HG03108 (cell line): Measurements from ENCODE around the gene ATXN1.
A peak's percentile ranks its signal among the peaks of the same experiment; 100 is the strongest.
"Not testable (repeated sequence)": the region's sequence is repeated elsewhere in the genome, so short reads cannot be mapped to it uniquely, and the experiment has no call there.

Source experiments
- ATAC-seq: cut with Tn5 transposase; IDR thresholded peaks from one replicate; pipeline ENCODE4 v1.9.1; 2021; ENCODE audit warnings: moderate library complexity; ENCODE audit not compliant: unreplicated experiment

The ATXN1 gene

DNA sequence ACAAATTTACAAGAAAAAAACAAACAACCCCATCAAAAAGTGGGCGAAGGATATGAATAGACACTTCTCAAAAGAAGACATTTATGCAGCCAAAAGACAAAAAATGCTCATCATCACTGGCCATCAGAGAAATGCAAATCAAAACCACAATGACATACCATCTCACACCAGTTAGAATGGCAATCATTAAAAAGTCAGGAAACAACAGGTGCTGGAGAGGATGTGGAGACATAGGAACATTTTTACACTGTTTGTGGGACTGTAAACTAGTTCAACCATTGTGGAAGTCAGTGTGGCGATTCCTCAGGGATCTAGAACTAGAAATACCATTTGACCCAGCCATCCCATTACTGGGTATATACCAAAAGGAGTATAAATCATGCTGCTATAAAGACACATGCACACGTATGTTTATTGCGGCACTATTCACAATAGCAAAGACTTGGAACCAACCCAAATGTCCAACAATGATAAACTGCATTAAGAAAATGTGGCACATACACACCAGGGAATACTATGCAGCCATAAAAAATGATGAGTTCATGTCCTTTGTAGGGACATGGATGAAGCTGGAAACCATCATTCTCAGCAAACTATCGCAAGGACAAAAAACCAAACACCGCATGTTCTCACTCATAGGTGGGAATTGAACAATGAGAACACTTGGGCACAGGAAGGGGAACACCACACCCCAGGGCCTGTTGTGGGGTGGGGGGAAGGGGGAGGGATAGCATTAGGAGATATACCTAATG, 58.5 kb downstream of the ATXN1 start:
- not testable (repeated sequence) for ATAC-seq

DNA sequence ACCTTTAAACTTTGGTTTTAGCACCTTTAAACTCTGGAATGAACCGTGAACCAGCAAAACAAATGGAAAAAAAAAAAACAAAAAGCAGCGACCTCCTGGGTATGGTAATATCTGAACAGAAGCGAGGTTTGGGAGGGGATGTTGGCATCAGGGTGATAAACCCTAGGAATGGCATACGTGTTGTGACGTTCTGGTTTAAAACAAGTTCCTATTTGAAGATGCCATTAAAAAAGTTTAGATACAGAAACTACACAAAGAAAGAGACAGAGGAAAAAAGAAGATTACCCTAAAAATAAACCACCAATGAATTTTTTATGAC, 60.4 kb downstream of the ATXN1 start:
- ATAC-seq = no peak

DNA sequence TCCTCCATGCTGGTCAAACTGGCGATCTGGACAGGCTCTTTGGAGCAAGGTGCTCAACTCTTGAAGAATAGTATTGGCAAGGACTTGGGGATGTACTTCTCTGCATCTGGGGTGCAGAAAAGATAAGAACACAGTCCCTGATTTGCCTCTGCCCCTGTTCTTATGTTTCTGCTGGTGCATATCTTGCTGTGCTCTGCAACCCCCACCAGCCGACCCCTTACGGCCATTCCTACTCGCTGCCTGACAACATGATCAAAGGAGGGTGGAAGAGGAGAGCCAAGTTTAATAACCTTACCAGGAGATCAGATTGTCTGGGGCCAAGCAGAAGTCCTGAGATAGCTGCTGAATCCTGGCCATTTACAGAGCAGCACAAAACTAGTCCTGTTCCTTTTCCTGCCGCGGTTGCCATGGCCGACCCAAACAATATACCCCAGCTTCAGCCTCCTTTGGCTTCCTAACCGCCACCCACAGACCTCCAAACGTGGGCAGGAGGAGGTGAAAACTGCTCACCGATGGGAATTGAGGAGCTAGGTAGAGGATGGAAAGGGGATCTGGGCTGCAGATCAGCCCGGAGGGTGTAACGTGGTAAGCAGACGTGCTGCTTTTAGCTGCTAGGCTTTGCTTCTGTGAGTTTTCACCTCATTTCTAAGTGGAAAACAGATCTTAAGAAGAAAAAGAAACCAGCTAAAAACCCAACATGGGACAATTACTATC, 60.9 kb downstream of the ATXN1 start:
- ATAC-seq = no peak

DNA sequence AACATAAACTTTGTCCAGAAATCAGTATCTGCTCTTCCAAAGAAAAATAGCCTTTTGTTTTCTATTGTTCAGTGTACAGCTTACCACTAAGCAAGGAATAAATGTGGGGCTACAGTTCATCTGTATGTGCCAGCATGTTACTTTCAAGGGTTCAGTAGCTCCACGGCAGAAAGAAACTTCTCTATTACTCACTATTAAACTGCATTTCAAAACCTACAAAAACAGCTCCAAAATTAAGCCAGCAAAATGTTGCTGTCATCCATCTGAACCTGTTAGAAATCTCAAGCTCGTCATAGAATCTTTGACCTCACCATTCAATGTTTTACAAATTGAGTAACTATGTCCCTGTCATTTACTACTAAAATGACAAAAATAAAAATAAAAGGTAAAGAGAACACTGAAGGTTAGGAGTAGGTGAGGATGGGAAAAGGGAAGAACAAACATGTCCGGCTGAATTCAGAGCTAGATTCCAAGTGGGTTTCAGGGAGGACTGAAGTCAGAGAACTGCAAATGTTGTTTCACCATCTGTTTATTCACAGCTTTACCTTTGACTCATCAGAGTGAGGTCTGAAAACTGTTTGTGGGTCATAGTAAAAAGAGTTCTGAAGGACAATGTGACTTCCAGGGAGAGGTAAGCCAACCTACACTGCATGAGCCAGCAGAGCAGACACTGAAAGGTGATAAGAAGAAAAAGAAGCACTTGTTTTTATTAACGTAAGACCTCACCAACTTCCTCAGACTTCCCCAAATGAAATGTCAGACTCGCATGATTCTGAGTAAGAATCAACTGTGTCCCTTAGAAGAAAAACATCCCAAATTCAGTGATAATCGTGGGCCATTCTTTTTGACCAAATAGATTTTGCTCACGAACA, 62.0 kb downstream of the ATXN1 start:
- no peak for ATAC-seq

DNA sequence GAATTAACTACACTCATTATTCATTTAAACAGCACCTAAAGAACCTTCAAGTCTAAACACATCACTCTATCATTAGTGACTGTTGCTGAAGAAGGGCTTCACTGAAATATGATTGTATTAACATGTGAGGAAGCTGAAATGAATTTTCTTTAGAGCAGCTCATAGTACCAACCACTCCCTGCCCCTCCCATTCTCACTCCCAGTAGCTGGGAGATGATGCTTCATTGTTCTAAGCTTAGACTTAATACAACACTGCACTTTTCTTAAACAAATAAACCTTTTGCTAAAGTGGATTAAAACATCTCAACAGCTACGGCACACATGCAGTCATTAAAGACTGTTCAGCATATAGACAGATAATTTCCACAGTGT, 63.1 kb downstream of the ATXN1 start:
- ATAC-seq = no peak

DNA sequence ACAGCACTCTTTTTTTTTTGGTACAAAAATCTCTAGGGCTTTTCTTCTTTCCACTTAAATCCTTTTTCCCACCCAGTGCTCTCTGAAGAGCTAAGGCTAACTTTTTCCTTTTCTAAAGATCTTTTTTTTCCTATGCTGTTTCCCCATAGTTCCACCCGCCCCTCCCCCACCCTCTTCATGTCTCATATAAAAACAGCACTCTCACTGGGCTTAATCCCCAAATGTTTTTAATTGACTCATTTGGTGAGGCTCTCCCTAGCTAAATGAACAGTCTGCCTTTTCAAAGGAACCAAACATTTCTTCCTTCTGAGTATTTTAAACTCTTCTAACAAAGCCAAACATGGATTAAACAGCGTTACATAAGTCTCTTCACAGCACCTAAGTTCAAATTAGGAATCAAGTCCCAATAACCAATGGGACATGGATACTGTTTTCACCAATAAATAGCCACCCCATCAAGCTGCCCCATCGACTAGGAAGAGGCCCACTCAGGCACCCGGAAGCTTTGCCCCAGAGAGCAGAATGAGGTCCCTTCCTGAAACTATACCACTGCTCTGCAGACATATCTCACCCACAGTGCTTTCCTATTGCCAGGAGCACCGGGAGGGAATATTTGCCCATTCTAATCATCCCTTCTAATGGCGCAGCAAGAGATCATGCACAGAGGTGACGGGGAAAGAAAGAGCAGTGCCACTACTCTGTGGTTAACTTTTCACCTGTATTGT, 63.7 kb downstream of the ATXN1 start:
- ATAC-seq = no peak

DNA sequence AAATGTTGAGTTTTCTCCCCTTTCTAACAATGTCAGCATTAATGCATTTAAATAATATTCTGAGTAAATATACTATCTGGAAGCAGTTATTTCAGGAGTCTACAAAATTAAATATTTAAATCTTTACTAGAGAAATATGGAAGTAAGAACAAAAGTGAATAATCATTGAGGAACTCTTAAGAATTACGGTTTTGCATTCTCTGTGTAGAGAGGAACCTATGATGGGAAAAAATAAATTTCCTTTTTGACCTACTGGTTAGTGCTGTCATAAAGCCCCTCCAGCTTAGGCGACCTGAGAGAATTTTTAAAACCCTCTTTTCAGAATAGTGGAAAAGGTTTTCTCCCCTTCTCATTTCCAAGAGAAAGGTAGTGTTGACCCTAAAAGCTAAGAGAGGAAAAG, 64.8 kb downstream of the ATXN1 start:
- no peak for ATAC-seq

DNA sequence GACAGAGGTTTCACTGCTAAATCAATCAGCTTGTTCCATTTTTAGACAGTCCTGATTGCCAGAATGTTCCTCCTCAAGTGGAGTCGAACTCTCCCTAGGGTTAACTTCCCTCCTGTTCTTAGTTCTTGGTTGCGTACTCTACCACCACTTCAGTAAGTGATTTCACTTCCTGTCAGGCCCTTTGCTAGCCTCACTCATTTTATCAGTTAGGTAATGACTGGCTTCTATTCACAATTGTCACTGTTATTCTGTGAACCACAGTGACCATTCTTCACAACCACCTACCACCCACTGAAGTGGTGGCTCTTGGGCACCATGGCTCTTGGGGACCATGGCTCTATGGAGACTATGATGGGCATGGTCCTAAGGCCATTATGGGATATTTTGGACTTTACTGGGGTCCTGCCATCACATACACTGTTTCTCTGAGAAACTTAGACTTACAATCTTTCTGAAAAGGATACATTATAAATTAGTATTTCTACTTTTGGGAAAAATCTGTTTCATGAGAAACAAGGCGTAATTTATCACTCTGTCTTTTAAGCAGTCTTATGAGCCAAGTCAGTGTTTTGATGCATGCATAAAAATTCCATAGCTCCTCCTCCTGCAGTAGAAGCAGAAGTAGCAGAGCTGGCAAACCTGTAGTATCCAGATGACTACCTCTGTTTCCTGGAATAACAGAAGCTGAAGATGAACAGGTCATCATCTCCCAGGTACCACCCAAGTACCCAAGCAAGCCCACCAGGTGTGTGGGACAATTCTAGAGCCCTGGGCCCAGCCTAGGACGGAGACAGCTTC, 66.3 kb downstream of the ATXN1 start:
- peak; percentile 42 for ATAC-seq

DNA sequence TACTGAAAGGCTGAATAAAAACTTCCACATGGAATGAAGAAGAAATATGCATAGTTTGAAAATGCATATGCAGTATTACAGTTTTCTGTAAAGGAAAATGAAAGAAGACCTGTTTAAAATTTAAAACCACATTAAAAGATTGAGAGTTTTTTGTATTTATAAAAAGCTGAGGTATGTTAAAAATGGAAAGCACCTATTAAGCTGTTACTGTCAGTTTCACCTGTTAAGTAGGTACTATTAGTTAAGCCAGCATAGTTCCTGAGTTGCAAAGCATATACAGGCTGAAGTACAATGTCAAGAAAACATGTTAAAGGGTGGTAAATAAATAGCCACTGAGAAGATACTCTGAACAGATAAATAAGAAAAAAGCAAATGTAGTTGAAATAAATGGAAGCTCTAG, 69.9 kb downstream of the ATXN1 start:
- no peak for ATAC-seq

DNA sequence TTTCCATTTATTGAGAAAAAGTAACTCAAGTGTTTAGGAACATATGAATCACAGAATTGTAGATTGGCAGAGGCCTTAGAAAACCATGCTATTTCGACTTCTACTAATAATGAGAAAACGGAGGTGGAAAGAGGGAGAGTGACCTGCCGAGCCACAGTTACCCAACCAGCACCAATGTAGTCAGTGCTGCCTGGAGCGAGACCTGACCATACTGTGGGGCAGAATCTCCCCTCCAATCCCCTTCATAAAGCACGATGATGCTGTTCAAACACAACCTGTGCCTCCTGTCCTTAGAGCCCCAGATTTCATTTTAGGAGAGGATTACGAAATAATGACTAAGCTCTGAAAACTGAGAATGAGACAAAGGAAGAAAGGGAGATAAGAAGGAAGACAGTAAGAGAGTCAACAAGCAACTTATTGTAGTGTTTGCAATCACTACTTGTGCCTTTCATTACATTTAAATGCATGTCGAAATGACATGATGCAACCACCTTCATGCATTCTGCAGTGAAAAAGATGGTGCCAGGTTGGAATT, 70.6 kb downstream of the ATXN1 start:
- ATAC-seq = peak; percentile 73

DNA sequence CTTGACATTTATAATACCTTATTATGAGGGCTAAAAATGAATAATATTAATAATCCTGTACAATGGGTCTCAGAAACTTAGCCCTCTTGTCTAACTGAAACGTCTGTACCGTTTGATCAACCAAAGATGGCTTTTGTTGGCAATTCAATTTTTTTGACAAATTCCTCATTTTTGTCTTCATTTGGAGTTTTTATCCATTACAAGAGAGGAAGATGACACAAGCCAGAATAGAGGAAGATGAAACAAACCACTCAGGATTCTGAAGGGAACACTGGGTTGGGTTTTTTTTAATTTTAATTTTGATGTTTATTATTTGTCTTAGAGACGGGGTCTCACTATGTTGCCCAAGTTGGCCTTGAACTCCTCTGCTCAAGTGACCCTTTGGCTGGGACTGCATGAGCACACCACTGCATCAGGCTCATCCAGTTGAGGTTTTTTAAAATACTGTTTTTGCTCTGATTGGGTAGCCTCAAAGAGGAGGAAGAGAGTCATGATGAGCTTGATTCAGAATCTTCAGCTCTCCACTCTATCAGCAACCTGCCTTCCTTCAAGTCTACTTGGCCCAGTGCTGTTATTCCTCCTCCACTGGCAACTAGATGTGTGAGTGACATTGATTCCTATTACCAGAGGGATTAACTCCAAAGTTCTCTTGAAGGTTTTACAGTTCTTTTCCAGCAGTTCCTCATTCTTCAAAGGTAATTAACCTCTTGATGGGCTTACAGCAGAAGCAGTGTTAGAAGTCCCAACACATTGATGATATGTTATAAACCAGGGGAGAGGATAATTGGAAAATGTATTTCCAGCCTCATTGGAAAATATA, 71.3 kb downstream of the ATXN1 start:
- ATAC-seq = no peak

DNA sequence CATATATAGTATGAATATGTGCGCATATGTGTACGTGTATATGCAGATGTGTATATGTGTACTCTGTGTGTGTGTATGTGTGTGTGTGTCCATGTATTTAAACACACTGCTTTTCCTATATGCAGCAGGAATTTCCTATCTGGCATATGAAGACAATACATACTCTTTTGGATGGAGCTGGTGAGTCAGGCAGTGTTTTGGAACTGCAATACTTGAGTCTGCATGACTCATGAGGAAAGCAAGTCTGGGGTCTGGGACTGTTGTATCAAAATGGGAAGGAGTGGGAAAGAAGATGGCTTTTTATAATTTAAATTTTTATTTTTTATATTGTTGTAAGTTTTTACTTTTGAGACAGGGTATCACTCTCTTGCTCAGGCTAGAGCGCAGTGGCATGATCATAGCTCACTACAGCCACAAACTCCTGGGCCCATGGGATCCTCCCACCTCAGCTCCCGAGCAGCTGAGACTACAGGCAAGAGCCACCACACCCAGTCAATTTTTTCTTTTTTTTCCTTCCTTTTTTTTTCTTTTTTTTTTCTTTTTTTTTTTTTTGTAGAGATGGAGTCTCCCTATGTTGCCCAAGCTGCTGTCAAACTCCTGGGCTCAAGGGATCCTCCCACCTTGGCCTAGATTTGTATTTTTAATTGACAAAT, 72.2 kb downstream of the ATXN1 start:
- ATAC-seq = no peak

DNA sequence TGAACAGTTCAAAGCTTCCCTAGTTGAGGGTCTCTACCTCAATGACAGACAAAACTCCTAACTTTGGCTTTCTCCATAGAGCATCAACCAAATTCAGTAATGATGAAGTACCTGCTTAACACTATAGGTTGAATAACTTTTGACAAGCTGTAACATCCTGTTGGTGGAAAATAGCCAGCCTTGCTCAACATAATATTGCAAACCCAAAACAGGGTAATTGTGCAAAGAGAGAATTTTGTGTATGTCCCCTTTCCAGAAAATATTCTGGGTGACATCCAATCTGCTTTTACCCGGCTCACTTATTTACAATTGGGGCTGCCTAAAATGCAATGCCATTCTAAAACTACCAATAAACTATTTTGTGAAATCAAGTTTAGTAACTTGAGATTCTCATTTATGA, 72.8 kb downstream of the ATXN1 start:
- no peak for ATAC-seq

DNA sequence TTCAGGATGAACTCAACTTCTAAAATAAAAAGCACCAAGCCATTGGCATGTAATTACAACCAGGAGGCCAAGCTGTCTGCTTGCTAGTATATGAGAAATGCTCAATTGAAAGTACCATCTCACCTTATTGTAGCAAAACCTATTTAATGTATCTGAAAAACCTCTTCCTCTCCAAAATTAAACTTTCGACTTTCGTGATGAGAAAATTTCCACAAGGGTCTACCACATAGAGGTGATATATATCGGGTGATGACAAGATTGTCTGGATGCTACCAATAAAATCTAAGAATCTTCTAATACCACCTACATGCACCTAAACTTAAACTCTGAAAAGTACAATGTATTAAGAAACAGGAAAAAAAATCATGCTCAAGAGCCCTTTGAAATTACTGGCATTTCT, 74.2 kb downstream of the ATXN1 start:
- ATAC-seq = no peak

DNA sequence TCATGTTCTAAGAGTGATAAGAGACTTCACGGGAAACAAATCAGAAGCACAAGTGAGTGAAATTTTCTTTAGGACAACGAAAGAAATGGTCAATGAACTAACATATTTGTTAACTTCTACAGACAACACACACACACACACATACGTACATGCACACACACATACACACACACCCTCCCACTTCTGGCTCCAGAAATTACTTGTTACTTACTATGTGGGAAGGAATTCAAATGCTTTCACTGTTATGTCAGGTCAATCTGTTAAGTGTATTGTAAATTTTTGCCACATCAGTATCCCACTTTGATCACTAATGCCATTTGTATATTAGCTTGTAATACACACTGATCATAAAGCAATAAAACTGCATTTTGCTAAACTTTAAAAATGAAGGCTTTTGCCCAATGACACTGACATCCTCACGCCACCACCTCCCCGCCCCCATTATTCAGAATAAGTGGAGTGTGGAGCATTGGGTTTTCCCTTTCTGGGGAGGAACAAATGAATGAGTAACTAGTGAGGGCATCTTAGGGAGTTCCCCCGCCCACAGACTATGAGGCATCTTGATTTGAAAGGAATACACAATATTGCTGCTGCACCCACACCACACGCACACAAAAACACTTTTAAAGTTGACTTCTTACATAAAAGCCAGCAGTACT, 76.2 kb downstream of the ATXN1 start:
- ATAC-seq = no peak

DNA sequence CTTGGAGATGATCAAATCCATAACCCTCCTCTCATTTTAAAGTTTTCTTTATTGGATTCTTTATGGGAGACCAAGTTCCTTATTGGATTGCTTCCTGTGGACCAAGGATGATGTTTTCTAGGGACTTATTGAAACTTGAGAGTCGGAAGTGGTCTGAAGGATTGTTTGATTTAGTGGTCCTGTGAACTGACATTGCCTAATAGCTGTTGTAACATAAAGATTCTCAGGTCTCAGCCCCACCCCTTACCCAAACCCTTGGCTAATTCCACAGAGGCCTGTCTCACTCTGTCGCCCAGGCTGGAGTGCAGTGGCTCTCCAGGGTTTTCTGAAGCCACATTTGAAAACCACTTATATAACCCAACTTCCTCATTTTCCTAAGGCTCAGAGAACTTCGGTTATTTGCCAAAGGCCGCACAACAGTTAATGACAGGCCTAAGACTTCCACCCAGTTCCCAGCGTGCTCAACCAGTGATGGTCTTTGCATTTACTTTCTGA, 77.0 kb downstream of the ATXN1 start:
- no peak for ATAC-seq

DNA sequence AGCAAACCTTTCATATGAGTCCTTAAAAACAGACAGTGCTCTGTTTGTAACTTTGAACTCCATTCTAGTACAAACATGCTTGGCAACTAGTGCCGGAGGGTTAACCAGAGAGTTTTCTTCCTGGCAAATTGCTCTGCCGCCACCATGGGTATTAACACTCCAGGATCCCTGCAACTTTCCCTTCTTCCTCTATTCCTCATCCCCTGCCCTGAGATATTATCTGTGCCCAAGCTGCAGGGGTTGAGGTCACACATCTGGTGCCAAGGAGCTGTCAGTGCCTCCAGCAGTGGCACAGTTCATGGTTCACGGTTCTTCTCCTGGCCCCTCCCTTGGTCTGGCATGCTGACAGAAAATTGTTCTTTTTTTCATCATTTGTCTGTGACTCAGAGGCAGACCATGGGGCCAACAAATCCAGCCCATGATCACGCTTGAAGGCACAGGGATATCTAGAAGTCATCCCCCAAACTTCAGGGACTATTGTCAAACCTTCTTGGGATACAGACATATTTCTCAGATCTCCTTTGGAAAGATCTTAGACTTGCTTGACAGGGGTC, 77.5 kb downstream of the ATXN1 start:
- ATAC-seq = no peak
